SK-N-SH treated with all-trans-retinoic acid at 6 μM for 48 hours (cell line): ENCODE measurements around the gene PRDM15.

Experiments used
- ATAC-seq: fragments of 200-7000 bp; cut with Tn5 transposase; 3 replicates; pipeline ENCODE4 v1.9.1; 2020; ENCODE audit warnings: mild to moderate bottlenecking, moderate library complexity
- ARNTL ChIP-seq: fragments of 450-650 bp; formaldehyde crosslinking; IDR thresholded peaks from 2 replicates; pipeline ENCODE4 v1.5.0; 2020; ENCODE audit warnings: low read depth, mild to moderate bottlenecking, moderate library complexity, borderline replicate concordance
- BACH2 ChIP-seq: fragments of 250-450 bp; sonication (Bioruptor Pico); IDR thresholded peaks from 2 replicates; pipeline ENCODE4 v1.9.0; 2021; ENCODE audit warnings: mild to moderate bottlenecking, borderline replicate concordance
- CREB5 ChIP-seq: fragments of 250-450 bp; sonication (Bioruptor Pico); IDR thresholded peaks from 2 replicates; pipeline ENCODE4 v1.5.1; 2020; ENCODE audit warnings: low read depth, mild to moderate bottlenecking, moderate library complexity
- CSDC2 ChIP-seq: fragments of 250-450 bp; sonication (Bioruptor Pico); IDR thresholded peaks from 2 replicates; pipeline ENCODE4 v1.5.0; 2020; ENCODE audit warnings: mild to moderate bottlenecking, moderate library complexity
- CSRNP3 ChIP-seq: fragments of 250-450 bp; sonication (Bioruptor Pico); IDR thresholded peaks from 2 replicates; pipeline ENCODE4 v1.5.1; 2021; ENCODE audit warnings: mild to moderate bottlenecking, moderate library complexity
- ESRRG ChIP-seq: fragments of 250-450 bp; sonication (Bioruptor Pico); IDR thresholded peaks from 2 replicates; pipeline ENCODE4 v1.6.1; 2021; ENCODE audit warnings: mild to moderate bottlenecking
- GLIS3 ChIP-seq: fragments of 250-450 bp; sonication (Bioruptor Pico); IDR thresholded peaks from 2 replicates; pipeline ENCODE4 v1.5.0; 2020; ENCODE audit warnings: mild to moderate bottlenecking, moderate library complexity
- ISL1 ChIP-seq: fragments of 250-450 bp; sonication (Bioruptor Pico); IDR thresholded peaks from 2 replicates; pipeline ENCODE4 v2.1.2; 2022; ENCODE audit warnings: mild to moderate bottlenecking, moderate library complexity
- PATZ1 ChIP-seq: fragments of 250-450 bp; sonication (Bioruptor Pico); IDR thresholded peaks from 2 replicates; pipeline ENCODE4 v1.8.0; 2020; ENCODE audit warnings: mild to moderate bottlenecking, moderate library complexity, borderline replicate concordance
- POU6F1 ChIP-seq: fragments of 250-450 bp; sonication (Bioruptor Pico); IDR thresholded peaks from 2 replicates; pipeline ENCODE4 v1.8.0; 2021; ENCODE audit warnings: low read depth, mild to moderate bottlenecking, moderate library complexity, borderline replicate concordance
- PPARA ChIP-seq: fragments of 250-450 bp; sonication (Bioruptor Pico); IDR thresholded peaks from 2 replicates; pipeline ENCODE4 v1.5.0; 2020; ENCODE audit warnings: mild to moderate bottlenecking, borderline replicate concordance
- RARB ChIP-seq: fragments of 250-450 bp; sonication (Bioruptor Pico); IDR thresholded peaks from 2 replicates; pipeline ENCODE4 v1.8.0; 2021; ENCODE audit warnings: mild to moderate bottlenecking, moderate library complexity
- SNAI2 ChIP-seq: fragments of 250-450 bp; sonication (Bioruptor Pico); IDR thresholded peaks from 2 replicates; pipeline ENCODE4 v1.5.0; 2020; ENCODE audit warnings: mild to moderate bottlenecking, moderate library complexity
- TOX ChIP-seq: fragments of 250-450 bp; sonication (Bioruptor Pico); IDR thresholded peaks from 2 replicates; pipeline ENCODE4 v1.8.0; 2021; ENCODE audit warnings: mild to moderate bottlenecking, moderate library complexity, borderline replicate concordance
- ZC3H10 ChIP-seq: fragments of 250-450 bp; sonication (Bioruptor Pico); IDR thresholded peaks from 2 replicates; pipeline ENCODE4 v1.5.1; 2021; ENCODE audit warnings: mild to moderate bottlenecking, moderate library complexity
- ZFP3 ChIP-seq: fragments of 250-450 bp; sonication (Bioruptor Pico); IDR thresholded peaks from 2 replicates; pipeline ENCODE4 v1.5.0; 2020; ENCODE audit warnings: mild to moderate bottlenecking, moderate library complexity
- ZFP30 ChIP-seq: fragments of 450-650 bp; formaldehyde crosslinking; IDR thresholded peaks from 2 replicates; pipeline ENCODE4 v1.5.0; 2022; ENCODE audit warnings: mild to moderate bottlenecking, moderate library complexity
- ZNF565 ChIP-seq: fragments of 450-650 bp; formaldehyde crosslinking; conservative IDR thresholded peaks from 2 replicates; pipeline ENCODE4 v1.5.0; 2020; ENCODE audit warnings: low read depth, mild to moderate bottlenecking, moderate library complexity
- ZNF70 ChIP-seq: fragments of 450-650 bp; formaldehyde crosslinking; IDR thresholded peaks from 2 replicates; pipeline ENCODE4 v1.5.0; 2020; ENCODE audit warnings: mild to moderate bottlenecking, moderate library complexity
- ZNF8 ChIP-seq: fragments of 450-650 bp; formaldehyde crosslinking; IDR thresholded peaks from 2 replicates; pipeline ENCODE4 v1.5.0; 2020; ENCODE audit warnings: mild to moderate bottlenecking, moderate library complexity

PRDM15 gene

DNA sequence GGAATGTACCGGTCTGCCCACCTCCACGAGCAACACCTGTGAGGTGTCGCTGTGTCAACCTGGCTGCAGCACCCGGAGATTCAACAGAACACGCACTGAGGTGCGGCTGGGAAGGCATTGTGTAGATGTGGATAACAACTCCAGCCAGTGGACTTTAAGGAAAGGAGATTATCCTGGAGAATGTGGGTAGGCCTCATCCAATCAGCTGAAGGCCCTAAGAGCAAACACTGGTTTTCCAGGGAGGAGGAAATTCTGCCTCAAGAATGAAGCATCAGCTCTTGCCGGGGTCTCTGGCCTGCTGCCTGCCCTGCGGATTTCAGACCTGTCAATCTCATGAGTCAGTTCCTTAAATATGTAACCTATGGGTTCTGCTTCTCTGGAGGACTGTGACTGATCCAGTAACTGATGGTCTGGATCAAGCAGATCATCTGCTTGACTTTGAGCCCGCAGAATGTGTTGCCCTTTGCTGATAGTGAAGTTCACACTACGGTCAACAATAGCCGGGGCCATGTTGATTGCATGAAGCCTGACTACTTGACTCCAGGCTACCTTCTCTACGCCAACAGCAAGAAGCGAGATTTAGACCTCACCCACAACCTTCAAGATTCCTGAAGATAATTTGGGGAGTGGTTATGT is 15.9 kb upstream of the PRDM15 start:
- no peak for TF ChIP-seq CSDC2 (CRISPR knock-in tag)
- no peak for TF ChIP-seq POU6F1 (CRISPR knock-in tag)
- no peak for TF ChIP-seq CSRNP3 (CRISPR knock-in tag)
- no peak for TF ChIP-seq ISL1 (CRISPR knock-in tag)
- no peak for TF ChIP-seq RARB (CRISPR knock-in tag)
- no peak for TF ChIP-seq ZC3H10 (CRISPR knock-in tag)
- TF ChIP-seq TOX (CRISPR knock-in tag), result no peak
- TF ChIP-seq ESRRG (CRISPR knock-in tag), result no peak
- no peak for TF ChIP-seq PPARA (CRISPR knock-in tag)
- no peak for TF ChIP-seq ZNF8 (CRISPR knock-in tag)
- no peak for TF ChIP-seq ZNF70
- no peak for TF ChIP-seq ZFP30
- no peak for TF ChIP-seq SNAI2 (CRISPR knock-in tag)
- no peak for TF ChIP-seq BACH2
- peak; percentile 75 for ATAC-seq

DNA sequence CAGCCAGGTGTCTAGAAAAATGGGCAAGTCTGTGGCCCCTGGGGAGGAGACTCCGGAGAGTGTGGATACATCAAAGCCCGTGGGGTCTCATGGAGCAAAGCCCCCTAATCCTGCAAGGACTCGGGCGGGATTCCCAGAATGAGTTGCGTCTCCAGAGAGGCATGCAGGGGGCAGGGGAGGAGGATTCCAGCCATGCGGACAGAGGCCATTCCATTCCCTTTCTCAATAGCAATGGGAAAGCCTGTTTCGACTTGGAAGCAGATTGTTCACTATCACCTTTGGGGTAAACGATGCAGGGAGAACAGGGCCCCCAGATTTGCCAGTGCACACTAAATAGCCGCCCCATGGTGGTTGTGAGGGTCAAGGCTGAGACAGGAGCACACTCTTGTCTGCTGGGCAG is 15.4 kb upstream of the PRDM15 start:
- ATAC-seq, result no peak
- TF ChIP-seq POU6F1 (CRISPR knock-in tag), result no peak
- TF ChIP-seq SNAI2 (CRISPR knock-in tag), result no peak
- no peak for TF ChIP-seq BACH2
- TF ChIP-seq ZNF565 (CRISPR knock-in tag), result no peak
- TF ChIP-seq CREB5 (CRISPR knock-in tag), result no peak
- no peak for TF ChIP-seq CSDC2 (CRISPR knock-in tag)
- no peak for TF ChIP-seq ZFP30
- TF ChIP-seq ESRRG (CRISPR knock-in tag), result no peak
- TF ChIP-seq ZC3H10 (CRISPR knock-in tag), result no peak

DNA sequence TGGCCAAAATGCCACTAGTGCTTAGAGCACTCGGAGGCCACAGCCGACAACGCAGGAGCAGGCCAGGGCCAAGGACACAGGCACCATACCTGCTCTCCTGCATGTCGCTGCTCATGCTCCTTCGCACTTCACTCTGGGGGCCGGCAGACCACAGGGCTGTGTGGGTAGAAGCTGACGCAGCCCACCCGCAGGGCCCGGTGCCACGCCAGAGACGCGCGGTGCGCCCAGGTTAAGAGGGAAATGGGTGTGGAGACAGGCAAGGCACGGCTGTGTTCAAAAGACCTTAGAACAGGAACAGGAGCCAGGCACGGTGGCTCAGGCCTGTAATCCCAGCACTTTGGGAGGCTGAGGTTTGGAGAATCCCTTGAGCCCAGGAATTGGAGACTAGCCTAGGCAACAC is 13.6 kb upstream of the PRDM15 start:
- TF ChIP-seq CSRNP3 (CRISPR knock-in tag) (no peak), CSDC2 (CRISPR knock-in tag) (no peak), TOX (CRISPR knock-in tag) (no peak), PPARA (CRISPR knock-in tag) (no peak), GLIS3 (CRISPR knock-in tag) (no peak), CREB5 (CRISPR knock-in tag) (no peak), ZNF8 (CRISPR knock-in tag) (no peak), ARNTL (no peak), ZFP30 (no peak), ESRRG (CRISPR knock-in tag) (no peak), PATZ1 (no peak), RARB (CRISPR knock-in tag) (no peak), ISL1 (CRISPR knock-in tag) (no peak), SNAI2 (CRISPR knock-in tag) (no peak), POU6F1 (CRISPR knock-in tag) (no peak), ZFP3 (no peak), ZC3H10 (CRISPR knock-in tag) (no peak)
- ATAC-seq, result no peak
